ENCODE measurements around the gene HESX1.

Gene HESX1

DNA sequence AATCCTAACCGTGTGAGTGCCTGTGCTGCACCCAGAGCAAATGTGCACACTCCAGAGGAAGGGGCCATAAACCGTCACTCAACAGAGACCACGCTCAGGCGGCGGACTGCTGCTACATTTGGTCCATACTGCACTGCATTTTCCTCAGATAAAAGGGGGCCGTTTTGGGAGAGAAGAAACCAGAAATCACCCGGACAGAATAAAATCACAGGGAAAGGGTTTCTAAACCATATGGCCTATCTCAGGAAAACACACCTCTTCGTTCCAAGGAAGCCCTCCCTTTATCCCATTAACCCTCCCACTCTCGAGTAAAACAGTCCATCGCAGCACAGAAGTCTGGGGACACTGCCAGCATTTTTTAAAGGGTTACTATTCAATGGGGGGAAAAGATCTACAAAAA lies 42.2 kb downstream of the HESX1 start:
- no peak overlapping the region for H3K4me3 ChIP-seq (ENCODE audit: low read depth, low read length)
- TF ChIP-seq, protein P1, sequence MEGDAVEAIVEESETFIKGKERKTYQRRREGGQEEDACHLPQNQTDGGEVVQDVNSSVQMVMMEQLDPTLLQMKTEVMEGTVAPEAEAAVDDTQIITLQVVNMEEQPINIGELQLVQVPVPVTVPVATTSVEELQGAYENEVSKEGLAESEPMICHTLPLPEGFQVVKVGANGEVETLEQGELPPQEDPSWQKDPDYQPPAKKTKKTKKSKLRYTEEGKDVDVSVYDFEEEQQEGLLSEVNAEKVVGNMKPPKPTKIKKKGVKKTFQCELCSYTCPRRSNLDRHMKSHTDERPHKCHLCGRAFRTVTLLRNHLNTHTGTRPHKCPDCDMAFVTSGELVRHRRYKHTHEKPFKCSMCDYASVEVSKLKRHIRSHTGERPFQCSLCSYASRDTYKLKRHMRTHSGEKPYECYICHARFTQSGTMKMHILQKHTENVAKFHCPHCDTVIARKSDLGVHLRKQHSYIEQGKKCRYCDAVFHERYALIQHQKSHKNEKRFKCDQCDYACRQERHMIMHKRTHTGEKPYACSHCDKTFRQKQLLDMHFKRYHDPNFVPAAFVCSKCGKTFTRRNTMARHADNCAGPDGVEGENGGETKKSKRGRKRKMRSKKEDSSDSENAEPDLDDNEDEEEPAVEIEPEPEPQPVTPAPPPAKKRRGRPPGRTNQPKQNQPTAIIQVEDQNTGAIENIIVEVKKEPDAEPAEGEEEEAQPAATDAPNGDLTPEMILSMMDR (IDR thresholded peaks at IDR 0.05; ENCODE audit: insufficient read depth, low read depth, low read length, missing control alignments), result no peak
- DNase-seq (ENCODE audit: low read depth), result no peak

DNA sequence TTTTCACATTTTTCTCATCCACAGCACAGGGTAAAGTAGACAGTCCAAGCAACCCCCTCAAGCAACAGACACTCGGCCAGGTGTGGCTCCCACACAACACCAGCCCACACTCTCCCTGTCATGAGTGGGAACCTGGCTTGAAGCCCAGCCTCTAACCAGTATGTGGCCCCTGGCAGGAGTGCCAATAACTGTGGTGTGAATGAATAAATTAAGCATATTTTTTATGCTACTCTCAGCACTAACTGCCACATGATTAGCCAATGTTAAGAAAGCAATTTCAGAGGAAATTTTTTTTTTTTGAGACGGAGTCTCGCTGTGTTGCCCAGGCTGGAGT lies 44.5 kb downstream of the HESX1 start:
- TF ChIP-seq, protein P1 (IDR thresholded peaks at IDR 0.05; ENCODE audit: insufficient read depth, low read depth, low read length, missing control alignments), result no peak
- no peak overlapping the region for H3K4me3 ChIP-seq (ENCODE audit: low read depth, low read length)
- DNase-seq (ENCODE audit: low read depth), result no peak

DNA sequence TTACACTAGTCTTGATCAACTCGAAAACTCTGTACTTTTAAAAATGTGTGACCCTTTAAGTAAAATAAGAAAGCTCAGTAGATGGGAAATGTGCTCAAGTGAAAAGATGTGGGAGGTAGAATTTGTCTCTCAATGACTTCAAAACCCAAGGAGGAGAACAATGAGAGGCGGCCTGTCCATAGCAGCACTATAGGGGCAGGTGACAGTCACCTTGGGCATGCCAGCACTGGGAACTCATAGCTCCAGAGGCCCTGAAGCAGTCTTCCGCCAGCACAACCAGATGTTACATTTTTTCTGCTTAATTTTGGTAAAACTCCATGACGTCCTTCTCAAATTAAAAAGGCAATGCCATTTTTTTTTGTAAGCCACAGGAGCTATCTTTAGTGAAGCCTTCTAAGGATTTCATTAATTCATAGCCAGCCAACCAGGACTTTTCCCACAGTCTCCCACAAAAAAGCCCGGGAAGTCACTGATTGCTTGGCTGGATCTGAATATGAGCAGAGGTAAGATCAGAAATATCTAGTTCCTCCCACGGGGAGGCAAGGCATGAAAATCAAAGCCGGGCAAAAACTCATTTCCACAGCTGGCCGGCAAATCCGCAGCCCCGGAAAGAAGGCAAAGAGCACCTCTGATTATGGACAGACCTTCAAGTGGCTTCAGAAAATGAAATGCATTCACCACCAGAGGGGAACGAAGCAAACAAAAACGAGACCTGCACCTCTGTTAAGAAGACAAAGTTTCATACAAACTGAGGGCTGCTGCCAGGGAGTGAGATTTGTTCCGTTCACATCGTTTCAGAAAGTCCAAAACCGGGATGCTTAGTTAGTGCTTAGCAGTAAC lies 45.1 kb downstream of the HESX1 start:
- TF ChIP-seq, protein P1 (IDR thresholded peaks at IDR 0.05; ENCODE audit: insufficient read depth, low read depth, low read length, missing control alignments), result no peak
- no peak for DNase-seq (ENCODE audit: low read depth)
- no peak overlapping the region for H3K4me3 ChIP-seq (ENCODE audit: low read depth, low read length)

DNA sequence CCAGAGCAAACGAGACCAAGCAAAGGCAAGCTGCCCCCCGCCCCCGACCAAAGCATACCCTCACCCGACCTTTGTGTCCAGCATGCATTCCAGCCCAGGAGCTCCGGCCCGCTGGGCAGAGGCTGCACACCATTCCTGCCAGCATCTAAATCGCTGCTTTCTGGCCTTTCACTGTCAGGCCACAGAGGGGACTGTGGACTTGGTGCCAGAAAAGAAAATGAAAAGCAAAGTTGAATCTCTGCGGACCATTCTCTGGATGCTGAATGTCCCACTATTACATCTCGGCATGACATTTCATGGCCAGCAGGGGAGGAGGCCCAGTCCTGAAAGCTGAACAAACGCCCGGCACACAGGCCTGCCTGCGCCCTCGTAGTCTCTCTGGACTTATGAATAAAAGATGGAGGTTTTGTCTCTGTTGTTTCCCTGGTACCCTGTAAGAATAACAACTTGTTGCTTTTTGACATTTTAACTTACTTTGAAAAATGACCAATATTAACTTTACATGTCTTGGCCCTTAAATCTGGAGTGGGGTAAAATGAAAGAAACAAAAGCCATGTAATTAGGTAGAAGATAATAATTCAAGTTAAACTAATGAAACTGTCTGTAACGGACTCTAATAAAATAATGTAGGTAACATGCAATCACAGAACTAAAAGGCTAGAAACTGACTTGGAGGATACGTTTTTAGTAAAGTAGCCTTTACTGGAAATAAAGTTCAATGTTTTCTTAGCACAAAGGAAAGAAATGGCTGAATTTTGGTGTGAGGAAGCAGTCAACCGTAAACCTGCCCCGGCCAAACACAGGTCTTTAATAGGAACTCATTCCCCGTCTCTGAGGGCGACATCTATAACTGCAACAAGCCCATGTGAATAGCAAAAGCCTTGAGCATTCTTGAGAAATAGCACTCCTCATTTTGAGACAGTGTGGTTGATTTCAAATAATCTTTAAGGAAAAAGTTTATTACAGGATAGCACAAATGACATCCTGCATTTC lies 47.3 kb downstream of the HESX1 start:
- TF ChIP-seq, protein P1 (IDR thresholded peaks at IDR 0.05; ENCODE audit: insufficient read depth, low read depth, low read length, missing control alignments), result no peak
- H3K4me3 ChIP-seq (ENCODE audit: low read depth, low read length), result no peak overlapping the region
- DNase-seq (ENCODE audit: low read depth), result no peak

DNA sequence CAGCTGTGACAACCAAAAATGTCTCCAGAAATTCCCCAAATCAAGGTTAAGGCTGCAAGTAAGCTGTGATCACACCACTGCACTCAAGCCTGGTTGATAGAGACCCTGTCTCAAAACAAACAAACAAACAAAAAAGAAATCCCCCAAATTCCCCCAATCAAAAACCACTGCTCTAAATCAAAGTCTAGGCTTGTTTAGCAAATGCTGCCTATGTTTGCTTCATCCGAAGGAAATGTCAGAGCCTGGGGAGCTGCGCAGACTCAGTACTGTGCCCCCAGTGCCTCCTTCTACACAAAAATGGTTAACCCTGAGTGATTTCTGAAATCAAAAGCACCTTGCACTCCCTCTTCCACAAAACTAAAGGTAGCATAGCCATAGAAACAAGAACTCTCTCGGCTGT lies 48.0 kb downstream of the HESX1 start:
- H3K4me3 ChIP-seq (ENCODE audit: low read depth, low read length), result no peak overlapping the region
- DNase-seq (ENCODE audit: low read depth), result no peak
- TF ChIP-seq, protein P1 (IDR thresholded peaks at IDR 0.05; ENCODE audit: insufficient read depth, low read depth, low read length, missing control alignments), result no peak

DNA sequence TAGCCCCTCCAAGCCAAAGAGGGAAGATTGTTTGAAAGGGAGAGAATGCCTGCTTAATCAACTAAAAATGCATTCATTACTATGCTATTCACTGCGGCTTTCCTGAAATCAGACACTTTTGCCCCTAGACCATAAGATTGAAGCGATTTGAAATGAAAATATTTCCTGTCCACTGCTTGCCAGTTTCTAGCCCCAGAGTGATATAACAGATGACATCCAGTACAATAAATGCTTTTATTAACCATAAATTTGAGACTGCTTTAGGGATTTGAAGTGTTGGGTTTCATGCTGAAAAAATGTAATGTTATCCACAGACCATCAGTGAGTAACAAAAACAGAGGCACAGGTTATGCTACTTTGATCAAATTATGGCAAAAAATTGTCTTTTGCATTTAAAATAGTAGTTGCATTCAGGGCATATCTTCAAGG lies 48.7 kb downstream of the HESX1 start:
- no peak for DNase-seq (ENCODE audit: low read depth)
- TF ChIP-seq, protein P1 (IDR thresholded peaks at IDR 0.05; ENCODE audit: insufficient read depth, low read depth, low read length, missing control alignments), result no peak
- no peak overlapping the region for H3K4me3 ChIP-seq (ENCODE audit: low read depth, low read length)

Data from GM12865 (cell line).